ENCODE data around the gene SLC6A7. TPM values are rescaled to one million over a fixed set of nuclear protein-coding genes. Genes with fewer than 3 reads are reported as not detected.

The SLC6A7 gene
- total RNA-seq, 4 donors from 2014 or later = 0.07 TPM; not detected in 3

- TF ChIP-seq POLR2A (IDR thresholded peaks at IDR 0.05) (no peak), CTCF (IDR thresholded peaks at IDR 0.05 in 4 of 5, conservative IDR thresholded peaks at IDR 0.05 in 1 of 5) (no peak)
- no peaks in the 10 kb centered on the region for H3K9me3 ChIP-seq
- no peaks in the 10 kb centered on the region for H3K36me3 ChIP-seq
- no peak overlapping the region for H3K4me3 ChIP-seq
- in situ Hi-C loops (cut with MboI; ENCODE audit: low sequenced_read_pairs in 4 of 4) = no loop called here
- peaks cover 0 to 4% (median 0%) of the 10 kb centered on the region in 3 donors for H3K27me3 ChIP-seq
- ATAC-seq (no peak), DNase-seq (no peak)
- intact Hi-C loops (cut with DNase I; ENCODE audit: low total_unique reads) = no loop called here
- no peak overlapping the region for H3K27ac ChIP-seq
- H3K4me1 ChIP-seq = peaks cover 7 to 15% of the 10 kb centered on the region in 2 donors
Measured at GRCh38 chr5:150190987-150191386, 1.1 kb downstream of the SLC6A7 start.

- TF ChIP-seq POLR2A (IDR thresholded peaks at IDR 0.05) (no peak), CTCF (IDR thresholded peaks at IDR 0.05 in 4 of 5, conservative IDR thresholded peaks at IDR 0.05 in 1 of 5) (no peak)
- in situ Hi-C loops (cut with MboI; ENCODE audit: low sequenced_read_pairs in 4 of 4) (no loop called here), intact Hi-C loops (cut with DNase I; ENCODE audit: low total_unique reads) (no loop called here)
- no peak overlapping the region for H3K27ac ChIP-seq
- H3K36me3 ChIP-seq = no peaks in the 10 kb centered on the region
- peaks cover 7 to 15% of the 10 kb centered on the region in 2 donors for H3K4me1 ChIP-seq
- no peak for DNase-seq
- ATAC-seq = no peak
- no peaks in the 10 kb centered on the region for H3K9me3 ChIP-seq
- H3K27me3 ChIP-seq = peaks cover 0 to 4% (median 0%) of the 10 kb centered on the region in 3 donors
- H3K4me3 ChIP-seq = no peak overlapping the region
Measured at GRCh38 chr5:150192462-150192861, 2.6 kb downstream of the SLC6A7 start.

- no peaks in the 10 kb centered on the region for H3K27me3 ChIP-seq
- DNase-seq (no peak), ATAC-seq (no peak)
- no peaks in the 10 kb centered on the region for H3K9me3 ChIP-seq
- TF ChIP-seq CTCF (IDR thresholded peaks at IDR 0.05 in 4 of 5, conservative IDR thresholded peaks at IDR 0.05 in 1 of 5) = no peak
- no peak for TF ChIP-seq POLR2A (IDR thresholded peaks at IDR 0.05)
- H3K36me3 ChIP-seq = no peaks in the 10 kb centered on the region
- H3K4me1 ChIP-seq = no peaks in the 10 kb centered on the region
- in situ Hi-C loops (cut with MboI; ENCODE audit: low sequenced_read_pairs in 4 of 4) = no loop called here
- intact Hi-C loops (cut with DNase I; ENCODE audit: low total_unique reads) = no loop called here
- no peak overlapping the region for H3K27ac ChIP-seq
- H3K4me3 ChIP-seq = no peak overlapping the region
Measured at GRCh38 chr5:150195736-150196485, 6.0 kb downstream of the SLC6A7 start.

GRCh38 chr5:150196514-150196913 is 6.7 kb downstream of the SLC6A7 start:
- H3K9me3 ChIP-seq = no peaks in the 10 kb centered on the region
- ATAC-seq (no peak), DNase-seq (no peak)
- intact Hi-C loops (cut with DNase I; ENCODE audit: low total_unique reads) = no loop called here
- no peak overlapping the region for H3K4me3 ChIP-seq
- no peak for TF ChIP-seq POLR2A (IDR thresholded peaks at IDR 0.05)
- TF ChIP-seq CTCF (IDR thresholded peaks at IDR 0.05 in 4 of 5, conservative IDR thresholded peaks at IDR 0.05 in 1 of 5) = no peak
- no peaks in the 10 kb centered on the region for H3K4me1 ChIP-seq
- in situ Hi-C loops (cut with MboI; ENCODE audit: low sequenced_read_pairs in 4 of 4) = no loop called here
- no peaks in the 10 kb centered on the region for H3K36me3 ChIP-seq
- no peak overlapping the region for H3K27ac ChIP-seq
- H3K27me3 ChIP-seq = no peaks in the 10 kb centered on the region

All from gastrocnemius medialis (tissue), 4 donors.